Panc1 (cell line): ENCODE data around the gene PPP2R2B. TPM values are rescaled to one million over a fixed set of nuclear protein-coding genes. Genes with fewer than 3 reads are reported as not detected.

Experiments
- ATAC-seq: fragments of 200-7000 bp; cut with Tn5 transposase; 2 replicates; pipeline ENCODE4 v1.9.1; 2020; ENCODE audit warnings: mild to moderate bottlenecking, moderate library complexity
- BruUV-seq: library from RNA; stranded (reverse); fragments of 400-500 nt; replicated peaks from 2 replicates; lab custom pipeline; 2021; lab: Mats Ljungman, UMichigan
- CTCF ChIA-PET: fragments of 300-600 bp; sonication (Branson Sonifier 250); formaldehyde crosslinking; loops from one replicate; lab custom pipeline; 2022; ENCODE audit warnings: antibody characterized with exemption; lab: Charles Lee
- POLR2A ChIA-PET: fragments of 300-600 bp; sonication (Branson Sonifier 250); formaldehyde crosslinking; loops from one replicate; lab custom pipeline; 2022; ENCODE audit warnings: antibody characterized with exemption; lab: Charles Lee
- DNase-seq: peaks from one replicate; pipeline ENCODE4 v3.0.0-alpha.2; 2010; ENCODE audit warnings: low read depth, low spot score
- H3K27ac ChIP-seq: 2 replicates; pipeline ENCODE4 v1.5.1; 2011; ENCODE audit warnings: mild to moderate bottlenecking, low read length, inconsistent platforms
- H3K27me3 ChIP-seq: fragments of 200-500 bp; sonication (Bioruptor generic); 2 replicates; pipeline ENCODE4 v1.6.0; 2014; ENCODE audit warnings: low read length, inconsistent platforms; ENCODE audit not compliant: control insufficient read depth, insufficient read depth
- H3K36me3 ChIP-seq: fragments of 200-500 bp; sonication (Bioruptor generic); 2 replicates; pipeline ENCODE4 v1.5.1; 2014; ENCODE audit warnings: inconsistent platforms, mild to moderate bottlenecking, low read length, moderate library complexity; ENCODE audit not compliant: control insufficient read depth, insufficient read depth
- H3K4me1 ChIP-seq: 2 replicates; pipeline ENCODE4 v1.5.1; 2011; ENCODE audit warnings: inconsistent platforms, mild to moderate bottlenecking, low read length, moderate library complexity; ENCODE audit not compliant: control insufficient read depth, insufficient read depth
- H3K4me3 ChIP-seq, 2 experiments: 2 replicates each; pipeline ENCODE4 v1.5.1; 2011 to 2012; ENCODE audit warnings: low read depth in 2 of 2, low read length in 2 of 2, mild to moderate bottlenecking in 2 of 2, inconsistent platforms in 1 of 2, moderate library complexity in 1 of 2
- H3K9me3 ChIP-seq: fragments of 200-500 bp; sonication (Bioruptor generic); 2 replicates; pipeline ENCODE4 v1.5.1; 2014; ENCODE audit warnings: low read depth, mild to moderate bottlenecking, inconsistent platforms, low read length, moderate library complexity; ENCODE audit not compliant: control insufficient read depth, insufficient read depth
- CTCF ChIP-seq: fragments of 450-650 bp; IDR thresholded peaks from 2 replicates; pipeline ENCODE4 v1.5.1; 2017; ENCODE audit warnings: mild to moderate bottlenecking
- POLR2AphosphoS5 ChIP-seq: IDR thresholded peaks from 2 replicates; pipeline ENCODE4 v1.6.1; 2012; ENCODE audit warnings: mild to moderate bottlenecking, low read depth, low read length, moderate library complexity
- REST ChIP-seq, 2 experiments: IDR thresholded peaks; 2 replicates each; pipeline ENCODE4 v1.6.1; 2011 to 2012; ENCODE audit warnings: low read depth in 2 of 2, control low read depth in 1 of 2, low read length in 1 of 2, mild to moderate bottlenecking in 1 of 2, moderate library complexity in 1 of 2; ENCODE audit not compliant: insufficient read depth in 1 of 2
- SIN3A ChIP-seq: IDR thresholded peaks from 2 replicates; pipeline ENCODE4 v1.6.1; 2012; ENCODE audit warnings: low read depth, mild to moderate bottlenecking, low read length, moderate library complexity, borderline replicate concordance; ENCODE audit not compliant: insufficient read depth
- TCF7L2 ChIP-seq: IDR thresholded peaks from 2 replicates; pipeline ENCODE4 v1.6.1; 2011; ENCODE audit warnings: mild to moderate bottlenecking, low read depth, low read length, inconsistent platforms
- in situ Hi-C: cut with HindIII; loops from 2 replicates; pipeline ENCODE4 v1.10.0; 2016; ENCODE audit warnings: low sequenced_read_pairs, low pct_unique_long_range_greater_than_20kb
- intact Hi-C: fragments of 100-400 bp; cut with micrococcal nuclease; formaldehyde crosslinking; loops from one replicate; pipeline ENCODE4 v1.10.0; 2022; ENCODE audit not compliant: unreplicated experiment
- total RNA-seq: library from RNA; stranded (reverse); gene quantifications from one replicate; pipeline ENCODE4 v1.2.1, GENCODE V29; 2021; ENCODE audit not compliant: unreplicated experiment

Gene PPP2R2B
- total RNA-seq, 1 experiment from 2014 or later = 8.8 TPM

GRCh38 chr5:146734936-146735577 is 143.5 kb downstream of the PPP2R2B start:
- BruUV-seq = no TSS peak
- ChIA-PET POLR2A (no interaction called here), CTCF (no interaction called here)
- no peaks in the 10 kb centered on the region for H3K36me3 ChIP-seq
- no peaks in the 10 kb centered on the region for H3K9me3 ChIP-seq
- TF ChIP-seq POLR2AphosphoS5 (no peak), CTCF (no peak), TCF7L2 (no peak), REST (IDR thresholded peaks at IDR 0.05; ENCODE audit: insufficient read depth in 1 of 2, low read depth in 2 of 2, low read length in 1 of 2) (no peak), SIN3A (no peak)
- H3K4me1 ChIP-seq = peaks cover 8% of the 10 kb centered on the region
- in situ Hi-C loops (no loop called here), intact Hi-C loops (no loop called here)
- no peaks in the 10 kb centered on the region for H3K27me3 ChIP-seq
- no peak overlapping the region for H3K4me3 ChIP-seq
- no peak overlapping the region for H3K27ac ChIP-seq
- no peak for ATAC-seq
- DNase-seq = no peak

GRCh38 chr5:146732962-146733361 is 145.6 kb downstream of the PPP2R2B start:
- Histone ChIP-seq H3K4me3 (no peak overlapping the region), H3K36me3 (no peaks in the 10 kb centered on the region), H3K27ac (peak overlapping the region; percentile 8), H3K27me3 (no peaks in the 10 kb centered on the region), H3K9me3 (no peaks in the 10 kb centered on the region; the same call in 1 of the 2 replicates), H3K4me1 (peaks cover 8% of the 10 kb centered on the region)
- TF ChIP-seq TCF7L2 (no peak), POLR2AphosphoS5 (no peak), SIN3A (no peak), CTCF (no peak)
- in situ Hi-C loops = no loop called here
- intact Hi-C loops = no loop called here
- DNase-seq (no peak), ATAC-seq (no peak)
- ChIA-PET POLR2A (no interaction called here), CTCF (no interaction called here)
- BruUV-seq = no TSS peak
